SK-N-SH treated with all-trans-retinoic acid at 6 μM for 48 hours (cell line): ENCODE measurements around the gene BRD7.
"Not testable (repeated sequence)": the region's sequence is repeated elsewhere in the genome, so short reads cannot be mapped to it uniquely, and the experiment has no call there.

ENCODE experiments used
- ATAC-seq: fragments of 200-7000 bp; cut with Tn5 transposase; 3 replicates; pipeline ENCODE4 v1.9.1; 2020; ENCODE audit warnings: mild to moderate bottlenecking, moderate library complexity
- ARNTL ChIP-seq: fragments of 450-650 bp; formaldehyde crosslinking; IDR thresholded peaks from 2 replicates; pipeline ENCODE4 v1.5.0; 2020; ENCODE audit warnings: low read depth, mild to moderate bottlenecking, moderate library complexity, borderline replicate concordance
- BACH2 ChIP-seq: fragments of 250-450 bp; sonication (Bioruptor Pico); IDR thresholded peaks from 2 replicates; pipeline ENCODE4 v1.9.0; 2021; ENCODE audit warnings: mild to moderate bottlenecking, borderline replicate concordance
- CSDC2 ChIP-seq: fragments of 250-450 bp; sonication (Bioruptor Pico); IDR thresholded peaks from 2 replicates; pipeline ENCODE4 v1.5.0; 2020; ENCODE audit warnings: mild to moderate bottlenecking, moderate library complexity
- CSRNP3 ChIP-seq: fragments of 250-450 bp; sonication (Bioruptor Pico); IDR thresholded peaks from 2 replicates; pipeline ENCODE4 v1.5.1; 2021; ENCODE audit warnings: mild to moderate bottlenecking, moderate library complexity
- ESRRG ChIP-seq: fragments of 250-450 bp; sonication (Bioruptor Pico); IDR thresholded peaks from 2 replicates; pipeline ENCODE4 v1.6.1; 2021; ENCODE audit warnings: mild to moderate bottlenecking
- GLIS3 ChIP-seq: fragments of 250-450 bp; sonication (Bioruptor Pico); IDR thresholded peaks from 2 replicates; pipeline ENCODE4 v1.5.0; 2020; ENCODE audit warnings: mild to moderate bottlenecking, moderate library complexity
- ISL1 ChIP-seq: fragments of 250-450 bp; sonication (Bioruptor Pico); IDR thresholded peaks from 2 replicates; pipeline ENCODE4 v2.1.2; 2022; ENCODE audit warnings: mild to moderate bottlenecking, moderate library complexity
- OSR1 ChIP-seq: fragments of 250-450 bp; sonication (Bioruptor Pico); IDR thresholded peaks from 2 replicates; pipeline ENCODE4 v1.8.0; 2022; ENCODE audit warnings: moderate library complexity, mild to moderate bottlenecking, inconsistent platforms
- POU6F1 ChIP-seq: fragments of 250-450 bp; sonication (Bioruptor Pico); IDR thresholded peaks from 2 replicates; pipeline ENCODE4 v1.8.0; 2021; ENCODE audit warnings: low read depth, mild to moderate bottlenecking, moderate library complexity, borderline replicate concordance
- PPARA ChIP-seq: fragments of 250-450 bp; sonication (Bioruptor Pico); IDR thresholded peaks from 2 replicates; pipeline ENCODE4 v1.5.0; 2020; ENCODE audit warnings: mild to moderate bottlenecking, borderline replicate concordance
- RARB ChIP-seq: fragments of 250-450 bp; sonication (Bioruptor Pico); IDR thresholded peaks from 2 replicates; pipeline ENCODE4 v1.8.0; 2021; ENCODE audit warnings: mild to moderate bottlenecking, moderate library complexity
- TCF4 ChIP-seq: fragments of 250-450 bp; sonication (Bioruptor Pico); IDR thresholded peaks from 2 replicates; pipeline ENCODE4 v1.8.0; 2021; ENCODE audit warnings: mild to moderate bottlenecking, moderate library complexity, borderline replicate concordance
- TOX ChIP-seq: fragments of 250-450 bp; sonication (Bioruptor Pico); IDR thresholded peaks from 2 replicates; pipeline ENCODE4 v1.8.0; 2021; ENCODE audit warnings: mild to moderate bottlenecking, moderate library complexity, borderline replicate concordance
- ZC3H10 ChIP-seq: fragments of 250-450 bp; sonication (Bioruptor Pico); IDR thresholded peaks from 2 replicates; pipeline ENCODE4 v1.5.1; 2021; ENCODE audit warnings: mild to moderate bottlenecking, moderate library complexity
- ZFP3 ChIP-seq: fragments of 250-450 bp; sonication (Bioruptor Pico); IDR thresholded peaks from 2 replicates; pipeline ENCODE4 v1.5.0; 2020; ENCODE audit warnings: mild to moderate bottlenecking, moderate library complexity
- ZFP30 ChIP-seq: fragments of 450-650 bp; formaldehyde crosslinking; IDR thresholded peaks from 2 replicates; pipeline ENCODE4 v1.5.0; 2022; ENCODE audit warnings: mild to moderate bottlenecking, moderate library complexity
- ZNF565 ChIP-seq: fragments of 450-650 bp; formaldehyde crosslinking; conservative IDR thresholded peaks from 2 replicates; pipeline ENCODE4 v1.5.0; 2020; ENCODE audit warnings: low read depth, mild to moderate bottlenecking, moderate library complexity
- ZNF70 ChIP-seq: fragments of 450-650 bp; formaldehyde crosslinking; IDR thresholded peaks from 2 replicates; pipeline ENCODE4 v1.5.0; 2020; ENCODE audit warnings: mild to moderate bottlenecking, moderate library complexity
- TF ChIP-seq, protein P1 (sequence below): fragments of 250-450 bp; sonication (Bioruptor Pico); IDR thresholded peaks from 2 replicates; pipeline ENCODE4 v1.8.0; 2020; ENCODE audit warnings: mild to moderate bottlenecking, moderate library complexity, borderline replicate concordance
- TF ChIP-seq, protein P2 (sequence below): fragments of 250-450 bp; sonication (Bioruptor Pico); IDR thresholded peaks from 2 replicates; pipeline ENCODE4 v1.5.1; 2020; ENCODE audit warnings: low read depth, mild to moderate bottlenecking, moderate library complexity
- TF ChIP-seq, protein P3 (sequence below): fragments of 250-450 bp; sonication (Bioruptor Pico); IDR thresholded peaks from 2 replicates; pipeline ENCODE4 v1.5.0; 2020; ENCODE audit warnings: mild to moderate bottlenecking, moderate library complexity

Gene BRD7

GRCh38 chr16:50351116-50351515, 17.7 kb downstream of the BRD7 start:
- peak; percentile 30; the same call in 2 of the 3 replicates for ATAC-seq
- TF ChIP-seq RARB (CRISPR knock-in tag) (no peak), ZNF70 (CRISPR knock-in tag) (no peak), ESRRG (CRISPR knock-in tag) (no peak), ARNTL (no peak)
- TF ChIP-seq, protein P1, sequence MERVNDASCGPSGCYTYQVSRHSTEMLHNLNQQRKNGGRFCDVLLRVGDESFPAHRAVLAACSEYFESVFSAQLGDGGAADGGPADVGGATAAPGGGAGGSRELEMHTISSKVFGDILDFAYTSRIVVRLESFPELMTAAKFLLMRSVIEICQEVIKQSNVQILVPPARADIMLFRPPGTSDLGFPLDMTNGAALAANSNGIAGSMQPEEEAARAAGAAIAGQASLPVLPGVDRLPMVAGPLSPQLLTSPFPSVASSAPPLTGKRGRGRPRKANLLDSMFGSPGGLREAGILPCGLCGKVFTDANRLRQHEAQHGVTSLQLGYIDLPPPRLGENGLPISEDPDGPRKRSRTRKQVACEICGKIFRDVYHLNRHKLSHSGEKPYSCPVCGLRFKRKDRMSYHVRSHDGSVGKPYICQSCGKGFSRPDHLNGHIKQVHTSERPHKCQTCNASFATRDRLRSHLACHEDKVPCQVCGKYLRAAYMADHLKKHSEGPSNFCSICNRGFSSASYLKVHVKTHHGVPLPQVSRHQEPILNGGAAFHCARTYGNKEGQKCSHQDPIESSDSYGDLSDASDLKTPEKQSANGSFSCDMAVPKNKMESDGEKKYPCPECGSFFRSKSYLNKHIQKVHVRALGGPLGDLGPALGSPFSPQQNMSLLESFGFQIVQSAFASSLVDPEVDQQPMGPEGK (CRISPR knock-in tag) = no peak

DNA sequence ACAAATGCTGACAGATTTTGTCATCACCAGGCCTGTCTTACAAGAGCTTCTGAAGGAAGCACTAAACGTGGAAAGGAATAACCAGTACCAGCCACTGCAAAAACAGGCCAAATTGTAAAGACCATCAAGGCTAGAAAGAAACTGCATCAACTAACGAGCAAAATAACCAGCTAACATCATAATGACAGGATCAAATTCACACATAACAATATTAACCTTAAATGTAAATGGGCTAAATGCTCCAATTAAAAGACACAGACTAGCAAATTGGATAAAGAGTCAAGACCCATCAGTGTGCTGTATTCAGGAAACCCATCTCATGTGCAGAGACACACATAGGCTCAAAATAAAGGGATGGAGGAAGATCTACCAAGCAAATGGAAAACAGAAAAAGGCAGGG, 23.6 kb downstream of the BRD7 start:
- not testable (repeated sequence) for ATAC-seq

DNA sequence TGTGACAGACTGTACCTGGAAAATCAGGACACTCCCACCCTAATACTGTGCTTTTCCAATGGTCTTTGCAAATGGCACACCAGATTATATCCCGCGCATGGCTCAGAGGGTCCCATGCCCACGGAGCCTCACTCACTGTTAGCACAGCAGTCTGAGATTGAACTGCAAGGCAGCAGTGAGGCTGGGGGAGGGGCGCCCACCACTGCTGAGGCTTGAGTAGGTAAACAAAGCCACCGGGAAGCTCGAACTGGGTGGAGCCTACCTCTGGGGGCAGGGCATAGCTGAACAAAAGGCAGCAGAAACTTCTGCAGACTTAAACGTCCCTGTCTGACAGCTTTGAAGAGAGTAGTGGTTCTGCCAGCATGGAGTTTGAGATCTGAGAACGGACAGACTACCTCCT, 25.2 kb downstream of the BRD7 start:
- ATAC-seq = not testable (repeated sequence)

- ATAC-seq = no peak
- TF ChIP-seq BACH2 (CRISPR knock-in tag) (no peak), PPARA (CRISPR knock-in tag) (no peak), ZC3H10 (no peak), ARNTL (no peak), CSDC2 (CRISPR knock-in tag) (no peak), TCF4 (CRISPR knock-in tag) (no peak), TOX (CRISPR knock-in tag) (no peak), GLIS3 (CRISPR knock-in tag) (no peak), POU6F1 (CRISPR knock-in tag) (no peak), RARB (CRISPR knock-in tag) (no peak), ESRRG (CRISPR knock-in tag) (no peak), ZFP3 (CRISPR knock-in tag) (no peak), ZNF565 (CRISPR knock-in tag) (no peak), ZFP30 (CRISPR knock-in tag) (no peak), ISL1 (no peak), CSRNP3 (CRISPR knock-in tag) (no peak), OSR1 (no peak)
- TF ChIP-seq, protein P2, sequence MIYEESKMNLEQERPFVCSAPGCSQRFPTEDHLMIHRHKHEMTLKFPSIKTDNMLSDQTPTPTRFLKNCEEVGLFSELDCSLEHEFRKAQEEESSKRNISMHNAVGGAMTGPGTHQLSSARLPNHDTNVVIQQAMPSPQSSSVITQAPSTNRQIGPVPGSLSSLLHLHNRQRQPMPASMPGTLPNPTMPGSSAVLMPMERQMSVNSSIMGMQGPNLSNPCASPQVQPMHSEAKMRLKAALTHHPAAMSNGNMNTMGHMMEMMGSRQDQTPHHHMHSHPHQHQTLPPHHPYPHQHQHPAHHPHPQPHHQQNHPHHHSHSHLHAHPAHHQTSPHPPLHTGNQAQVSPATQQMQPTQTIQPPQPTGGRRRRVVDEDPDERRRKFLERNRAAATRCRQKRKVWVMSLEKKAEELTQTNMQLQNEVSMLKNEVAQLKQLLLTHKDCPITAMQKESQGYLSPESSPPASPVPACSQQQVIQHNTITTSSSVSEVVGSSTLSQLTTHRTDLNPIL (CRISPR knock-in tag) = no peak
- TF ChIP-seq, protein P3, sequence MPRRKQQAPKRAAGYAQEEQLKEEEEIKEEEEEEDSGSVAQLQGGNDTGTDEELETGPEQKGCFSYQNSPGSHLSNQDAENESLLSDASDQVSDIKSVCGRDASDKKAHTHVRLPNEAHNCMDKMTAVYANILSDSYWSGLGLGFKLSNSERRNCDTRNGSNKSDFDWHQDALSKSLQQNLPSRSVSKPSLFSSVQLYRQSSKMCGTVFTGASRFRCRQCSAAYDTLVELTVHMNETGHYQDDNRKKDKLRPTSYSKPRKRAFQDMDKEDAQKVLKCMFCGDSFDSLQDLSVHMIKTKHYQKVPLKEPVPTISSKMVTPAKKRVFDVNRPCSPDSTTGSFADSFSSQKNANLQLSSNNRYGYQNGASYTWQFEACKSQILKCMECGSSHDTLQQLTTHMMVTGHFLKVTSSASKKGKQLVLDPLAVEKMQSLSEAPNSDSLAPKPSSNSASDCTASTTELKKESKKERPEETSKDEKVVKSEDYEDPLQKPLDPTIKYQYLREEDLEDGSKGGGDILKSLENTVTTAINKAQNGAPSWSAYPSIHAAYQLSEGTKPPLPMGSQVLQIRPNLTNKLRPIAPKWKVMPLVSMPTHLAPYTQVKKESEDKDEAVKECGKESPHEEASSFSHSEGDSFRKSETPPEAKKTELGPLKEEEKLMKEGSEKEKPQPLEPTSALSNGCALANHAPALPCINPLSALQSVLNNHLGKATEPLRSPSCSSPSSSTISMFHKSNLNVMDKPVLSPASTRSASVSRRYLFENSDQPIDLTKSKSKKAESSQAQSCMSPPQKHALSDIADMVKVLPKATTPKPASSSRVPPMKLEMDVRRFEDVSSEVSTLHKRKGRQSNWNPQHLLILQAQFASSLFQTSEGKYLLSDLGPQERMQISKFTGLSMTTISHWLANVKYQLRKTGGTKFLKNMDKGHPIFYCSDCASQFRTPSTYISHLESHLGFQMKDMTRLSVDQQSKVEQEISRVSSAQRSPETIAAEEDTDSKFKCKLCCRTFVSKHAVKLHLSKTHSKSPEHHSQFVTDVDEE = no peak
- TF ChIP-seq, protein P1 (CRISPR knock-in tag) = no peak
Measured at GRCh38 chr16:50340578-50340977, 28.2 kb downstream of the BRD7 start.
